GDM1 (cell line): Measurements from ENCODE around the gene MAST4.
A peak's percentile ranks its signal among the peaks of the same experiment; 100 is the strongest.

ENCODE experiments used
- DNase-seq: peaks from one replicate; lab custom pipeline; 2025; lab: John Stamatoyannopoulos, UW

The MAST4 gene

GRCh38 chr5:67190410-67190809 is 594.2 kb downstream of the MAST4 start:
- DNase-seq = no peak

GRCh38 chr5:67190861-67191260 is 594.7 kb downstream of the MAST4 start:
- no peak for DNase-seq

GRCh38 chr5:67192719-67193438 is 596.7 kb downstream of the MAST4 start:
- DNase-seq = no peak

- DNase-seq = no peak
Measured at GRCh38 chr5:67193439-67193807, 597.2 kb downstream of the MAST4 start.

GRCh38 chr5:67194166-67194565 is 598.0 kb downstream of the MAST4 start:
- no peak for DNase-seq

- DNase-seq = no peak
Measured at GRCh38 chr5:67195406-67196275, 599.4 kb downstream of the MAST4 start.

GRCh38 chr5:67196537-67197059 is 600.4 kb downstream of the MAST4 start, which contains the start of gene CD180:
Gene CD180, minus strand, starts transcription at chr5:67196799. Its CDS starts 158 bp downstream, at chr5:67196641.
- peak; percentile 18 for DNase-seq

GRCh38 chr5:67197536-67197935 is 601.3 kb downstream of the MAST4 start:
- no peak for DNase-seq

GRCh38 chr5:67198917-67199316 is 602.7 kb downstream of the MAST4 start:
- DNase-seq = no peak

GRCh38 chr5:67199859-67200258 is 603.7 kb downstream of the MAST4 start:
- no peak for DNase-seq

GRCh38 chr5:67200809-67201562 is 604.8 kb downstream of the MAST4 start:
- no peak for DNase-seq

- no peak for DNase-seq
Measured at GRCh38 chr5:67201897-67202549, 605.8 kb downstream of the MAST4 start.

GRCh38 chr5:67202828-67203227 is 606.6 kb downstream of the MAST4 start:
- peak; percentile 67 for DNase-seq

GRCh38 chr5:67203701-67204074 is 607.5 kb downstream of the MAST4 start:
- DNase-seq = no peak

GRCh38 chr5:67204821-67205220 is 608.6 kb downstream of the MAST4 start:
- no peak for DNase-seq

GRCh38 chr5:67205981-67206380 is 609.8 kb downstream of the MAST4 start:
- DNase-seq = no peak

GRCh38 chr5:67206461-67206860 is 610.3 kb downstream of the MAST4 start:
- no peak for DNase-seq

- DNase-seq = no peak
Measured at GRCh38 chr5:67206929-67207328, 610.7 kb downstream of the MAST4 start.

GRCh38 chr5:67208403-67208802 is 612.2 kb downstream of the MAST4 start:
- no peak for DNase-seq

GRCh38 chr5:67209141-67209771 is 613.1 kb downstream of the MAST4 start:
- peak; percentile 61 for DNase-seq

- DNase-seq = no peak
Measured at GRCh38 chr5:67211926-67212325, 615.7 kb downstream of the MAST4 start.
